ENCODE results near the gene TEPSIN.
"Not testable (repeated sequence)": the region's sequence is repeated elsewhere in the genome, so short reads cannot be mapped to it uniquely, and the experiment has no call there.

Gene TEPSIN

GRCh38 chr17:81235822-81236740 lies 2.8 kb downstream of the TEPSIN start:
- DNase-seq (ENCODE audit: low spot score) = no peak

DNA sequence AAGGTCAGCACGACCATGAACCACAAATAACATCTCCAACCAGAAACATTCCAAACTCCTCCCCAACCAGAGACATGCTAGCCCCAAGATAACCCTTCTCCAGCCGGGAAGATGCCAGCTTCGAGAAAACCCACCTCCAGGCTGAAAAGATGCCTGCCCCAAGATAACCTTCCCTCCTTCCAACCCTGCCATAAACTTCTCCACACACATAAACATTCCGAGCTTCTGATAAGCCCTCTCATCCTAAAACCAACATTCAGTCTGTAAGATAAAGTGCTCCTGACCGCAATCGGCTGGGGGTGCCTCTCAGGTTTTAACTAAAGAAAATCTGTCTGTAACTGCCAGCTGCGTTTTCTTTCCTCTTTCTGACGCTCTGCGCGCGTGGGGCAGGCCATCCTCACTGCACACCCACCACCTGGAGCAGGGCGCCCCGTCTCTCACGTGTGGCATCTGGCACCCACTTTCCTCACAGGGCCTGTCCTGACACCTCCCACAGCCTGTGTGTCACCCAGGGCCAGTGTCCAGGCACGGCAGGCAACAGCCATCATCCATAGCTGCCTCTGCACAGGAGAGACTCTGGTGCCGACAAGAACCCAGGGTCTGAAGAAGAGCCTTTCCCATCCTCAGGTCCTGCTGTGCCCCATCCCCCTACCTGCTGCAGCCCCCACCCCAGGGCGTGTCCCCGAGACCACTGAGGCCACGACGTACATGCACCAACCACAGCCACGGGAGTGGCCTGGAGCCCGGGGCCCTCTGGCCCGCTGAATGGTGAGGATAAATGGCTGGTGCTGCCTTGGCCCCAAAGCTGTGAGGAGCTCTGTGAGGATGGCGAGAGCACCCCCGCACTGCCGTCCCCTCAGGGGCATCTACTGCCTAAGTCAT lies 3.7 kb downstream of the TEPSIN start:
- no peak for DNase-seq (ENCODE audit: low spot score)

DNA sequence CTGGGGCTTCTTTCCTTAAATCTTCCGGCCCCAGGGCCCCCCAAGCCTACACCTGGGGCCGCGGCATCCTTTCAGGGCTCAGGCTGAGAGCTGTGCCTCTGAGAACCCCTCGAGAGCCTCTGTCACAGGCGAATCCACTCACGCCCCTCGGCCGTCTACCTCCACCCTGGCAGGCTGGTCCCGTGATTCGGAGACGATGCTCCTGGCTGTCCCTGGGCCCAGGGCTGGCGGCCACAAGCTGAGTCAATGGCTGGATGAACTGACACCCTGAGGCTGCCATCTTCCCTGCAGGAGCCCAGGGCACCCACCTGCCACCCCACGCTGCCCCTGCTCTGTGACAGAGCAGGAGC lies 4.4 kb downstream of the TEPSIN start:
- no peak for DNase-seq (ENCODE audit: low spot score)

DNA sequence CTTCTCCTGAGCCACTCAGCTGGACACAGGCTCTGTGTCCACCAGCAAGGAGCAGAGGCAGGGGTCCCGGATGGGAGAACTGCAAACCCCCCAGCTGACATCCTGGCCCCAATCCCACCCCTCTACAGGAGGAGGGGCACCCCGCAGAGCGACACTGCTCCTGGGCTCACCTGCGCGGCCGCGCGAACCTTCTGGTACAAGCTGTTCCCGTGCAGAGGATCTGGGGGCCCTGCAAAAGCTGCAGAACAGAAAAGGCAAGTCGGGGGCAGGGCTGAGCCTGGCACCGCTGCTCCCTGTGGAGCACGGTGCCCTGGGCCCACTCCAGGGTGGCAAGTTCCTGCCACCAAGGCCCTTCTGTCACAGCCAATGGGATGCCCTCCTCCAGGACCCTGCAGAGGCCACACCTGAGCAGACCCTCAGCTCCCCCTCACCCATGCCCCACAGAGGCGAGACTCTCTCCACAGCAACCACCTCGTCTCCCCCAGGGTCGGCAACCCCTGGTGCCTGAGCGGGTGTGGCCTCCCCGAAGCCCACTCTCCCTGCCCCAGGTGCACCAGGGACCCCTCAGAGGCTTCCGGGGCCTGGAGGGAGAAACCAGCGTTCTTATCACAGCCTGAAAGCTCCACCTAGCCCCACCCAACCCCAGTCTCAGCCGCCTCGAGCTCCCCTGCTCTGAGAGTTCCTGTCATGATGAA lies 4.9 kb downstream of the TEPSIN start:
- DNase-seq (ENCODE audit: low spot score) = no peak

DNA sequence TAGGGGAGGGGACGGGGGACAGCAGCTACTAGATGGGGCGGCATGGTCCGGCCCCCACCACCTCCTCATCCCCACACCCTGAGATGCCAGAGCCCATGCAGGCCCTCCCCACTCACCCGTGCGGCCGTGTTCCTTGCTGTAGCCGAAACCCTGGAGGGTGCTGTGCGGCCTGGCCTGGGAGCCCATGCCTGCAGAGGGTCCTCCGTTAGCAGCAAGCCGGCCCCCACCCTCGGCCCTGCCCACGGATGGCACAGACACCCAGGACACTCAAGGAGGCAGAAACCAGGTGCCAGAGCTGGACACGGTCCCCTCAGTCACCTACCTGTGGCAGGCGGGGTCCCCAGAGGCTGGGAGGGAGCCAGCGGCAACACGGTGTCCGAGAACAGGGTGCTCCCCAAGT lies 5.5 kb downstream of the TEPSIN start:
- DNase-seq (ENCODE audit: low spot score) = no peak

DNA sequence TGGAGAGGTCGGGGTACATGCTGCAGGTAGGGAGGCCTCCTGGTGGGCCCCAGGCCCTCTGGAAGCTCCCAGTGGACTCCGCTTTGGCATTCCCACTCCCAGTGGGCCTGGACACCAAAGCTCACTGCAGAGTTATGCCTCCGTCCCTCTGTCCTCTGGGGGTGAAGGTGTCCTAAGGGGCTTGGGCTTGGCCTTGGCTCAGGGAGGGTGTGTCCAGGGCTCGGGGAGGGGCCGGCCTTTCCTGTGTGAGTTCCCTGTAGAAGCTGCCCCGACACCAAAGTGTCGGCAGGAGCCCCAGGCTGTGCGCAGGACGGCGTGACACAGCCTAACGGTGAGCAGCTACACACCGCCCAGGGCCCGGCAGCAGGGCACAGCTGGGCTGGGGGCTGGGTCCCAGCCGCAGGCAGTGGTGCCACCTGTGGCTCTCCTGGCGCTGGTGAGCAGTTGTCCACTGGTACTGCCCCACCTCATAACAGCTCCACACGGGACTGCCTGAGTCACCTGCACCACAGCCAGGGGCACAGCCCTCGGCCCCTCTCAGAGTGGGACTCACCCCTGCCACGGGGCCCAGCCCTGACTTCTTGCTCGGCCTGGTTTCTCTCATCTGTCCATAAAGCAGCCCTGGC lies 6.1 kb downstream of the TEPSIN start:
- DNase-seq (ENCODE audit: low spot score) = no peak

- no peak for DNase-seq (ENCODE audit: low spot score)
Measured at GRCh38 chr17:81231766-81232581, 6.9 kb downstream of the TEPSIN start.

GRCh38 chr17:81231121-81231645 lies 7.7 kb downstream of the TEPSIN start:
- no peak for DNase-seq (ENCODE audit: low spot score)

DNA sequence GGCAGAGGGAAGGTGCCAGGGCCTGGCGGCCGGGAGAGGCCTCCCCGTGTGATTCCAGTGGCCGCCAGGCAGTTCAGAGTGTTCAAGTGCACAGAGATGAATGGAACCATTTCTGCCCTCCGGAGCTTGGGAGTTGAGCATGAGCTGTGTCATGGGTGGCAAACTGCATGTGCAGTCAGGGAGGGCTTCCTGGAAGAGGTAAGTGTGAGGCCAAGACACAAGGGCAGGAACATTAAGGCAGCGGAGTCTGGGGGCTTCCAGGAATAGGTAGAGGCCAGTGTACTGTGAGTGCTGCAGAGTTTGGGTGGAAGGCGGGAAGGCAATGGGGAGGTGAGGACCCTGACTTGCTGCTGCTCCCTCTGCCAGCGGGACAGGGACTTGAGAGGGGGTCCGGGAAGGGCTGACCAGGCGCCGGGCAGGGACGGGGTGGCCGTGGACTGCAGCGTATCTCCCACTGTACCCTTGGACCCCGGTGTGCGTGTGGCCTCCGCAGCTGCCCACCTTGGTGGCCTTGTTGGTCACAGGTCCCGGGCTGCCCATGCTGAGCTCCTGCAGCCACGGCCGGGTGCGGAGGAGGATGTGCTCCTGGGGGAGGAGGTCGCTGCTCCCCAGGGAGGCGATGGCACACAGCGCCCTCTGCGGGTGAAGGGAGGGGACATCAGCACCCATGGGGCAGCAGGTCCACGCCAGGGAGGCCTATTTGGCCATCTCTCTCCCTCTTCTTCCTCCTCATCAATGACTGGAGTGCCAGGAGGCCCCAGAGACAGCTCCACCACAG lies 8.6 kb downstream of the TEPSIN start:
- no peak for DNase-seq (ENCODE audit: low spot score)

- no peak for DNase-seq (ENCODE audit: low spot score)
Measured at GRCh38 chr17:81229666-81229920, 9.3 kb downstream of the TEPSIN start.

- no peak for DNase-seq (ENCODE audit: low spot score)
Measured at GRCh38 chr17:81228834-81229665, 9.8 kb downstream of the TEPSIN start.

- no peak for DNase-seq (ENCODE audit: low spot score)
Measured at GRCh38 chr17:81228420-81228819, 10.4 kb downstream of the TEPSIN start.

GRCh38 chr17:81227630-81228029 lies 11.2 kb downstream of the TEPSIN start:
- DNase-seq (ENCODE audit: low spot score) = not testable (repeated sequence)

DNA sequence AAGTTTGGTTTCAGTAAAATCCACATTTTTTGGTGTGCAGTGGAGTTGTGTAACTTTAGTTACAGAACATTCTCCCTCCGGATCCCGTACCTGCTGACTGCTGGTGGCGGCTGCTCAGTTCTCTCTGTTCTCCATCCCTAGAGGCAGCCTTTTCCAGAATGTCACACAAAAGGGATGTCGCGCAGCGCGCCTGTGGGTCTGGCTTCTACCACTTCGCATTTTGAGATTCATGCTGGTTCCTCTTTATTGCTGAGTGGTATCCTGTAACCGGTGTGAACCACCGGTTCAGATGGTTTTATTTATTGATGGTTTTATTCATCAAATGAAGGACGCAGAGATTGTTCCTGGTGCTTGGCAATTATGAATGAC lies 15.1 kb downstream of the TEPSIN start:
- no peak for DNase-seq (ENCODE audit: low spot score)

DNA sequence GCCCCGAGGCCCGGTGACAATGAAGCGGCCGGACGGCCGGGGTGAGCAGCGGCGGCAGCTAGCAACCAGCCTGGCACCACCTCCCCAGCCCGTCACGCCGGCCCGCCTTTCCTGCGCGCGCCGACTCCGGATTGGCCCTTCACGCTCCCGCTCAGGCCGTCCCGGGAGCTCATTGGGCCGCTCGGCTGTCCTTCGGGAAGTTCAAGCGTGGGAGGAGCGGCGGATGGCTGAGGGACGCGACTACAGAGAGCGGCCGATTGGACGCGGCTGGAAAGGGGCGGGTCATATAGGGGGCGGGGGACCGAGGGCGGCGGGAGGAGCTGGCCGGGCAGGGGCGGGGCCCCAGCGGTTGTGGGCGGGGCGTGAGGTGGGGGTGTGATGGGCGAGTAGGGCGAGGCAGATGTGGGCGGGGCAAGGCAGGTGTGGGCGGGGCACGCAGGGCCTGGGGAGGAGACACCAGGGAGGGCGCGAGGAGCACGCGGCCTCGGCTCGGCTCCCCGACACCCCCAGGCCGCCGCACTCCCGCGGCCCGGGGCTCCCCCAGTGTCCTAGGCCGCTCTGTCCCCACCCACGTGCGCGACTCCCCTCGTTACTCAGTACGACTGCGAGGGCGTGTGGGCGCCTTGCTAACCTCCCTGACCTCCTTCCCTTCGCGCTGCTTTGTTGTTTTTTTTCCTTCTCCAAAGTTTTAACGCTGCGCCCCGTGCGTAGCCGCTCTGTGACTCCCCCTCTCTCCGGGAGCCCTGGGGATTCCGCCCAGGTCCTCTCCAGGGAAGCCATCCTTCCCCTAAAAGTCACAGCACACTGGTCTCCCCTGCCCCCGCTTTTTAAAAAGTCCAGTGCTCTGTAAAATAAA lies 15.7 kb downstream of the TEPSIN start, which contains the start of gene CEP131:
Gene CEP131 (minus strand): TSS at position 60 of the 856 bp plus-strand sequence. CDS start 2,909 bp downstream, outside the sequence.
- DNase-seq (ENCODE audit: low spot score) = peak; percentile 97

DNA sequence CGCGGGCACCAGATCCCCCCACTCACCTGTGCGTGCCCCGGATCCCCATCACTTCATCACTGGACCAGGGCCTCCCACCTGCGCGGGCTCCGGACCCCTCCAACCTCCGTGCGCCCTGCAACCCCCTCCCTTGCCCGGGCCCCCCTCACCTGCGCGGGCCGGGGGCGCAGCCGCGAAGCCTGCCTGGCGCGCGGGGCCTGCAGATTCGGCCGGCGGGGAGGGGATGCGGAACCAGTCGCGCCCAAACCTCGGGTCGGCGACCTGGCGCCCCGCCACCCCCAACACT lies 16.3 kb downstream of the TEPSIN start:
- DNase-seq (ENCODE audit: low spot score) = no peak

DNA sequence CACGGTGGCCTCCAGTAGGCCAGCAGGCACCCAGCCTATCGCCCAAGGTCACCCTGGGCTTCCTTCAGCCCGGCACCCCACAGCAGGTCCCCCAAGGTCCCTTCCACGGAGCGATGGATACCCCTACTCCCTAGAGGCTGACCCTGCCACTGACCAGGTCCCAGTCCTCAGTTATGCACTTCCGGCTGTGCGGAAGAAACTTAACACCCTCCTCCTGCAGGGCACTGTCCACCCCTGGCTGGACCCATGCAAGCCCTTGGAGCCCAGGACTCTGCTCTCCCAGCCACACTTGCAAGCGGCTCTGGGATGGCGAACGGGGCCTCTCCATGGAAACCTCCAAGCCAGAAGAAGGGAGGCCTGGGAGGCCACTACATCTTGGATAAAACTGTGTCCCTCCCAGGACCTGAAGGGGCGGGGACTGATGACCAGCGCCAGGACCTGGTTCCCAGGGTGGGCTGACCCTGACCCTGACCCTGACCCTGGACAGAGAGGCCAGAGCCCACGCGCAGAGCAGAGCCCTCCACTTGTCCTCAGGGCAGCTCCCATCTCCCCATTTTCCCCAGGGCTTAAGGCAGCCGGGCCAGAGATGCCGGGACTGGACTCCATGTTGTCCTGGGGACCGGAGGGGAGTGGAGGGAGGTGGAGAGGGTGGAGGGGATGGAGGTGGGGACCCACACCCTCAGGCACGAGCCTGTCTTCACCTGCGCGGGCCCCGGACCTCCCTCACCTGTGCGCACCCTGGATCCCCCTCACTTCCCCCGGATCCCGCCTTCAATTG lies 16.8 kb downstream of the TEPSIN start:
- no peak for DNase-seq (ENCODE audit: low spot score)

- peak; percentile 22 for DNase-seq (ENCODE audit: low spot score)
Measured at GRCh38 chr17:81221371-81221841, 17.4 kb downstream of the TEPSIN start.

Measured in SW480 (cell line).